Fibroblast of villous mesenchyme (primary cell): ENCODE data around the gene CYTH2. TPM values are rescaled to one million over a fixed set of nuclear protein-coding genes. Genes with fewer than 3 reads are reported as not detected.

ENCODE experiments used
- DNase-seq: peaks from one replicate; pipeline ENCODE4 v3.0.0-alpha.2; 2010; ENCODE audit warnings: low read depth
- H3K4me3 ChIP-seq: 2 replicates; pipeline ENCODE4 v1.5.1; 2011; ENCODE audit warnings: low read depth, mild to moderate bottlenecking, low read length
- CTCF ChIP-seq: IDR thresholded peaks from 2 replicates; pipeline ENCODE4 v1.5.1; 2012; ENCODE audit warnings: low read depth, mild to moderate bottlenecking, low read length; ENCODE audit not compliant: insufficient read depth
- total RNA-seq: library from RNA; depleted of rRNA; stranded (reverse); fragments of >200 nt; gene quantifications from 2 replicates; pipeline ENCODE4 v1.2.3, GENCODE V29; 2012

Gene CYTH2
- total RNA-seq, 1 donor, result 31.1 TPM

GRCh38 chr19:48524732-48525131 lies 55.6 kb downstream of the CYTH2 start:
- TF ChIP-seq CTCF, result no peak
- H3K4me3 ChIP-seq, result no peak overlapping the region
- DNase-seq, result no peak

GRCh38 chr19:48529156-48529555 lies 60.0 kb downstream of the CYTH2 start:
- TF ChIP-seq CTCF, result no peak
- H3K4me3 ChIP-seq, result no peak overlapping the region
- DNase-seq, result no peak

DNA sequence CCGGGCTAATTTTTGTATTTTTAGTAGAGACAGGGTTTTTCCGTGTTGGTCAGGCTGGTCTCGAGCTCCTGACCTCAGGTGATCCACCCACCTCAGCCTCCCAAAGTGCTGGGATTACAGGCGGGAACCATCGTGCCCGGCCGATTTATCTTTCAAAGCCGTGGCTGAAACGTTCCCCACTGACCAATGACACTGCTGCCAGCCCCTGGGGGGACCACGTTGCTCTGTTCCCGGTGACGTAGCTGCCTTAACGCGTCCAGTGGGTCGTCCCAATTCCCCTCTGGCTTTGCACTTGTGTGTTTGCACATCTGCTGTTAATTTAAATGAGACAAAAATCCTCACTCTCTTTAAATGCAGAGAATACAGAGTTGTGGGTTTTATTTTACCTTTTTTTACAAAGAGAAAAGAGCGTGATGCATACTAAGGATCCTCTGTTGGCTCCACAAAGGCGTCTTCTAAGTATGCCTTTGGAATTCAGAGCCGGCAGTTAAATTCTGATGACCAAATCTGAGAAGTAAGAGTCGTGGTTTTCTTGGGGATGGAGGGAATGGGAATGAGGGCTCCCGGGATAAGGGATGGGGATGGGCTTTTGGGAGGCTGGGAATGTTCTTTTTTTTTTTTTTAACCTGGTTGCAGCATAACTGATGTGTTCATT lies 61.0 kb downstream of the CYTH2 start:
- no peak for DNase-seq
- H3K4me3 ChIP-seq, result no peak overlapping the region
- no peak for TF ChIP-seq CTCF

DNA sequence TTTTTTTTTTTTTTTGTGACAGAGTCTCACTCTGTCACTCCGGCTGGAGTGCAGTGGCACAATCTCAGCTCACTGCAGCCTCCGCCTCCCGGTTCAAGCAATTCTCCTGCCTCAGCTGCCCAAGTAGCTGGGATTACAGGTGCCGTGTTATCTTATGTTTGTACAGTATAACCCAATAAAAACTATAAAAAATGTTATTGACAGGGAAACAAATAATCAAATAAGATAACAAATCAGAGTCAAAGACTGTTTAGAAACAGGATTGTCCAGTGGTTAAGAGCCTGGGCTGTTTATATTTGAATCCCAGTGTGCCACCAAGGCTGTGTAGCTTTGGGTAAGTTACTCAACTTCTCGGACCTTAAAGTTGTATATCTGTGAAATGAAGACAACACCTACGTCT lies 61.6 kb downstream of the CYTH2 start:
- TF ChIP-seq CTCF, result no peak
- no peak overlapping the region for H3K4me3 ChIP-seq
- no peak for DNase-seq

Other genes starting within 250 kb of the CYTH2 start
- gene CARD8, start 213.5 kb upstream of the CYTH2 start, total RNA-seq, result 11.9 and 21.2 TPM in 2 replicates
- gene ZNF114, start 199.3 kb upstream of the CYTH2 start, total RNA-seq, result 0.32 and 0.43 TPM in 2 replicates
- 82.8 and 92.4 TPM in 2 replicates for gene EMP3, start 143.8 kb upstream of the CYTH2 start, total RNA-seq
- gene TMEM143, start 105.4 kb upstream of the CYTH2 start, total RNA-seq, result 2.9 and 3.0 TPM in 2 replicates
- gene SYNGR4, start 105.0 kb upstream of the CYTH2 start, total RNA-seq, result not detected in 2 replicates
- gene KDELR1, start 77.8 kb upstream of the CYTH2 start, total RNA-seq, result 72.2 and 111 TPM in 2 replicates
- 0.86 and 1.9 TPM in 2 replicates for gene GRIN2D, start 75.7 kb upstream of the CYTH2 start, total RNA-seq
- 25.1 and 38.4 TPM in 2 replicates for gene GRWD1, start 23.4 kb upstream of the CYTH2 start, total RNA-seq
- gene KCNJ14, start 13.8 kb upstream of the CYTH2 start, total RNA-seq, result 0.43 and 0.64 TPM in 2 replicates
- 0.32 and 0.43 TPM in 2 replicates for gene LMTK3, start 42.5 kb downstream of the CYTH2 start, total RNA-seq
- under 0.01 TPM in 1 of 2 replicates, not detected in the other for gene SULT2B1, start 82.8 kb downstream of the CYTH2 start, total RNA-seq
- gene SPACA4, start 137.4 kb downstream of the CYTH2 start, total RNA-seq, result not detected in 2 replicates
- 0.32 and 1.3 TPM in 2 replicates for gene FAM83E, start 145.7 kb downstream of the CYTH2 start, total RNA-seq
- gene RPL18, start 149.8 kb downstream of the CYTH2 start, total RNA-seq, result 1,548 and 1,575 TPM in 2 replicates
- gene SPHK2, start 150.1 kb downstream of the CYTH2 start, total RNA-seq, result 7.8 and 10.0 TPM in 2 replicates
- 6.9 and 7.7 TPM in 2 replicates for gene DBP, start 168.0 kb downstream of the CYTH2 start, total RNA-seq
- gene CA11, start 176.8 kb downstream of the CYTH2 start, total RNA-seq, result 1.3 TPM in 2 replicates
- under 0.01 TPM in 1 of 2 replicates, not detected in the other for gene NTN5, start 203.6 kb downstream of the CYTH2 start, total RNA-seq
- gene FUT2, start 226.6 kb downstream of the CYTH2 start, total RNA-seq, result not detected in 2 replicates